GM18520 (cell line): Measurements from ENCODE around the gene CEP89.
"Not testable (repeated sequence)": the region's sequence is repeated elsewhere in the genome, so short reads cannot be mapped to it uniquely, and the experiment has no call there.

Experiments
- ATAC-seq: cut with Tn5 transposase; IDR thresholded peaks from one replicate; pipeline ENCODE4 v1.9.1; 2021; ENCODE audit not compliant: unreplicated experiment

CEP89 gene

DNA sequence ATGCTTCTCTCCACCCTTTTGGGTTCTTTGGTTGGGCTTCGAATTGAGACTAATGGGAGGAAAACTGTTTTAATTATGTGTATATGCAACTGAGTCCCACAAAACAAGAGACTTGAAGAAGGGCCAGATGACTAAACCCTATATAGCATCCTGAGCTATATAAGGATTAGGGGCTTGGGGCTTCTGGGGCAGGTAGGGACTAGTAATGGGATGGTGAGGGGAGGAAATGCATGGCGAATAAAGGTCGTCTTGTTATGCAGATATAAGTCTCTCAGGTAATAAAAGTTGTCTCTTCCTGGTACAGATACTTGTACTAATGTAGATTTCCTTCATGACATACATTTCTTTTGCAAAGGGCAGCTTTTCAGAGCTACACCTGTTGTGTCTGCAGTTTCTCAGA, 99.4 kb downstream of the CEP89 start:
- ATAC-seq: no peak

DNA sequence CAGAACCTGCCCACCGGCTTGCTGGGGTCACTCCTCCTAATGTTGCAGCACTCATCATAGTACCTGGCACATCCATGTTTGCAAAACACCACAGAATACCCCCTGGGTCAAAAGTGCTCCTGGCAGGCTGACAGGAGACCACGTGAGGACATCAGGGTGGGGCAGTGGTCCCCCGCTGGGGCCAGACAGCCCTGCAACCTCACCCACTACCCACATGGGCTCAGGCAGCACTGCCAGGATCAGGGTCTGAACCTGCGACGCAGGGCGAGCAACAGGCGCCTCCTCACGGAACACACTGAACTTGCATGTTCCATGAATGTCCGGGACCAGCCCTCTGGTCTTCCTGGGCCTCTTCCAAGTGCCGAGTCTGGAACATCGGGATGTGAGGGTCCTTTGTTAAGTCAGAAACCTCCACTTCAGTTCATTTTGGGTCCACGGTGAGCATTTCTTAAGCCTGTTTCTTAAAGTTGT, 100.7 kb downstream of the CEP89 start:
- no peak for ATAC-seq

DNA sequence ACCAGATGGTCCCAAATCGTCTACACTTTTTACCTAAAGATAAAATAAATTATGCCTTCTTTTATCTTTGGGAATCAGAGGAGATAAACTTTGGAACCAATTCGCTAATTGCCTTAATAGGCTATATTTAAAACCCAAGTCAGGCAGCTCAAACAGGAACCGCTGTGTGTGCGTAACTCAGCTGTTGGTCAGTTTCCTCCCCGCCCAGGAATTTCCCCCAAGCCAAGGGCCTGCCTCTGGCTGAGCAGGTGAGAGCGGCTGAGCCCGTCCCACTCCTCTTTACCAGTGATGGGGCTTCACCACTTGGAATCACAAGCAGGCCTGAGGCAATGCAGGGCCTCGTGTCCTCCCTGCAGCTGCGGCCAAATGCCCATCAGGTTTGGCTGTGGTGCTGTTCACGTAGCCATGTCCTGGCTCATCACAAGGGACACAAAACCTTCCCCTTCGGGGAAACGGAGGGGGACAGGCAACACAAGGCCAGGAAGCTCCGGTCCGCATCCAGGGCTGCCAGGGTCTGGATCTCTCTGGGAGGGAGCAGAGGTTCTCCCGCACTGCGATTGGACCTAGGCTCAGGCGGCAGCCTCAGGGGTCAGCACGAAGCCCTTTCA, 101.7 kb downstream of the CEP89 start:
- no peak for ATAC-seq

DNA sequence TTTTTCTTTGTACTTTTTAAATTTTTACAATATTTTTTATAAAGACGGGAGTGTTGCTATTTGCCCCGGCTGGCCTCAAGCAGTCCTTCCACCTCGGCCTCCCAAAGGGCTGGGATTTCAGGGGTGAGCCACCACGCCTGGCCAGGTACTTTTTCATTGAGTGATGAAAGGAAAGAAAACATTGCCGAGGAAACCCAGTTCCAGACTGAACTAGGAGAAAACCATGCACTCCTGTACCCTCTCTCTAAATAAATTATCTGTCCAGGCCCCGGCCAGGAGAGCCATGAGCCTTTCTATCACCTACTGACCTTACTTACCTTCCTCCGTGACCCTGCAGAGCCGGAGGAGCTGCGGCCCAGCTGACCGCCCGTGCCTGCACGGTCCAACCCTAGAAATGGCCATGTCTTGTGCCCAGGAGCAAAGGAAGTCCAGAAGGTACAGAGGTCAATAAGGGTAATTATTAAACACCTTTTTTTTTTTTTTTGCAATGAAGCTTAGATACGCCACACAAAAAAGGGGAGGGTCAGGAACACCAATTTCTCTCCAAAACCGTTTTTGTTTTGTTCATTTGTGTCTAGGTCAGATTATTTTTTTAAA, 102.3 kb downstream of the CEP89 start, which contains the start of gene SLC7A9:
TSS of gene SLC7A9 (minus strand) at position 399 of the 597 bp plus-strand sequence. CDS start 1,233 bp downstream, outside the sequence.
- no peak for ATAC-seq

DNA sequence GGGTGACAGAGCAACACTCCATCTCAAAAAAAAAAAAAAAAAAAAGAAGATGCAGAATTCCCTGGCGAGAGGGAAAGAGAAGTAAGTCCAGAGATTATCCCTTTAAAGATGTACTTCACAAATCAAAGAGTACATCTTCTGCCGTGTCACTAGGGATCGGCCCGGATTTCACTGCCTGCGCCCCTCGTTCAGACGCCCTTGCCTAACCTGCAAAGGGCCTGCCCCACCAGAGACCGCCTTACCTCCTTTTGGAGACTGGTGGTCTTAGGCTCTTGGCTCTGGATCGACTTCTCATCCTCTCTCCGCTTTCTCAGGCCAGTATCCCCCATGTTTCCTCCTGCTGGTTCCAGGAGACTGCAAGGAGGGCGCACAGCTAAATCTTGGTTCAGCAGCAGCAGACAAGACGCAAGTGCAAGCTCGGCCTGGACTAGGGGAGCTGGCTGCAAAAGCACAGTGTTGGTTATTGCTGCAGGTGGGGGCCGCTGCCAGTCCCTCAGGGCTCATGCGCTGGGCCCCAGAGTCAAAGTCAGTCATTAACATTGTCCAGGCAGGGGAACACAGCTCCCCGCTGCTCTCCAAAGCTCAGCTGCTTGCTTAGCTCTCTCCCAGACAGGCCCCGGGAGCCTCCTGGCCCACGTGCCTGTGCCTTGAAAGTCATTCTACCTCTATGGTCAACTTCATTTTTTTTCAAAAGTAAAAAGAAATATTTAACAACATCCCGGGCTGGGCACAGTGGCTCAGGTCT, 103.4 kb downstream of the CEP89 start:
- no peak for ATAC-seq

DNA sequence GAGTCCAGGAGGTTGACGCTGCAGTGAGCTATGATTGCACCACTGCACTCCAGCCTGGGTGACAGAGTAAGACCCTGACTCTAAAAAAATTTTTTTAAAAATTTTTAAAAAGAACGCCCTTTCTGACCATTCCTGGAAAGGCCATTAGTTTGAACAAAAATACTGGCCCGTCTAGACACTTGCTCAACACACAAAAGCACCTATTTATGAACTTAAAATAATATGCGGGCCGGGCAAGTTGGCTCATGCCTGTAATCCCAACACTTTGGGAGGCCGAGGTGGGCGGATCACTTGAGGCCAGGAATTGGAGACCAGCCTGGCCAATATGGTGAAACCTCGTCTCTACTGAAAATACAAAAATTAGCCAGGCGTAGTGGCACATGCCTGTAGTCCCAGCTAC, 104.3 kb downstream of the CEP89 start:
- not testable (repeated sequence) for ATAC-seq

DNA sequence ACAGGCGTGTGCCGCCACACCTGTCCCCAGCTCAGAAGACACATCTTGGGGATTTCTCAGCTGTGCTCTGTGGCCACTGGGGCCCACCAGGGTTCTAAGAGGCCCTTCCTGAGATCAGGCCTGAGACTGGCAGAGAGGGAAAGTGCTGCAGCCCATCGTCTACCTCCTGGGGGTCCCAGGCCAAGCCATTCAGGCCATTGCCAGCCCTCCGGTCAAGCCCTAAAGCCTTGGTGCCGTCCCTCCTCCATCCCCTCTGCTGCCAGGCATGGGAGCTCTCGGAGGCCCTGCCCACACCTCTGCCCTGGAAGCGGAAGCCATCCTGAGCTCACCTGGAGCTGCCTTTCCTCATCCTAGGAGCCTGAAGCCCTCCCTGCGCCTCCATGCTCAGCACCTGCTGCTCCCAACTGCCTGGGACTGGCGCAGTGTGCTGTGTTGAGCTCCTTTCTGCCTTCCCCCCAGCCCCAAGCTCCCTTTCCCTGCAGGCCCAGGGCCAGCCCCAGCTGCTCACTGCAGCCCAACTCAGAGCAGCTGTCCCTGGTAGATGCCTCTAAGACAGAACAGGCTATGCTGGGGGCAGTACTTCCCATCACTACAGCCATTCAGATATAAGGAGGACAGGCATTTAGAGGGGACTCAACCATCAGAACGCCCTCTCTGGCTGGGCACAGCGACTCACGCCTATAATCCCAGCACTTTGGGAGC, 105.0 kb downstream of the CEP89 start:
- ATAC-seq: no peak

DNA sequence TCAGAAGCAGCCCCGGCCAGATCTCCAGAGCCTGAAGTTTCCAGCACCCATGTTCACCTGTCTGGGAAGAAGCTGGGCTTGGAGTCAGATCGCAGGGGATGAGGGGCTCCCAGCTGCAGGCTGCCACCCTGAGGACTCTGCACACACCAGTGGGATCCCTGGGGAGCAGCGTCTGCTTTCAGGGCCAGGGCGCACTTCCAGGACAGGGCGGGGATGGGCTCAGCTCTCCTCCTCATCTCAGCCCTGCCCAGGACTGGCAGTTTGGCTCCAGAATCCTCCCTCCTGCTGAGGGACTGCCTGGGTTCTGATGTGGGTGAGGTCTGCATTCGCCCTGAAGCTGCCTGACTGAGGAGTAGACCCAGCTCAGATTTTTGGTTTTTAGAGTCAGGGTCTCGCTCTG, 105.7 kb downstream of the CEP89 start:
- no peak for ATAC-seq

DNA sequence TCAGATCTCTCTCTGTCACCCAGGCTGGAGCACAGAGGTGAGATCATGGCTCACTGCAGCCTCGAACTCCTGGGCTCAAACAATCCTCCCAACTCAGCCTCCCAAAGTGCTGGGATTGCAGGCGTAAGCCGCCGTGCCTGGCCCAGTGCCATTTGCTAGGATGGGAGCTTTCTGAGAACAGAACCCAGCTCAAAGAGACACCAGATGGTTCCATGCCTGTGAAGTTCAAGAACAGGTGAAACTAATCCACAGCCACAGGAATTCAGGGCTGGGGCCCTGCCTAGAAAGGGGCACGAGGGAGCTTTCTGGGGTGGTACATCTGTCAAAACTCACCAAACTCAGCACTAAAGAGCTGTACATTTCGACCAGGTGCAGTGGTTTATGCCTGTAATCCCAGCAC, 106.4 kb downstream of the CEP89 start:
- ATAC-seq: no peak

DNA sequence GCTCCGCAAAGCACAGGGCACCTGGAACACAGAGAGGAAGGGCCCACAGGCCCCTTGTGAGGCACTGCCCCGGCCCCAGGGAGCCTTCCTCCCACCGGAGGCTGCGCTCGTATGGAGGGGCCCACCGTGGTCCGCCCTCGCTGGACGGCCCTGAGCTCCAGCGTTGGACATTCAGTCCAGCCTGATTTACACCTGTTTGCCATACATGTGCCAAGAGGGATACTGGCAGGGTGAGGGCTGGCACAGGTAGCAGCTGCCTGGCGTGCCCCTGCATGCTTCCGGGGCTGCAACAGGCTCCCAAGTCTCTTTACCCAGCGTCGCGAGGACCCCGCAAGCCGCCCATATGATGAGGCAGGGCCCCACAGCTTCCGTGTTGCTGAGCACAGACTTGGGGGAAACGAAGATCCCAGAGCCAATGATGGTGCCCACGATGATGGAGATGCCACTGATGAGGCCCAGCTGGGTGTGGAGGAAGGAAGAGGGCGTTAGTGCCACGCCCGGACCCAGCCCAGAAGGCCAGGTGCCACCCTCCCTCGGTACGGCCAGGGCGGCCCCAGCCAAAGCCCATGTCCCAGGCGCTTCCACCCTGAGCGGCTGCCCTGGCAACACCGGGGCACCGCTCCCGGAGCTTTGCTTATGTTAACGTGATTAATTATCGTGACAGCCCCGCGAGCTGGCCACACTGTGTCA, 107.3 kb downstream of the CEP89 start:
- no peak for ATAC-seq

DNA sequence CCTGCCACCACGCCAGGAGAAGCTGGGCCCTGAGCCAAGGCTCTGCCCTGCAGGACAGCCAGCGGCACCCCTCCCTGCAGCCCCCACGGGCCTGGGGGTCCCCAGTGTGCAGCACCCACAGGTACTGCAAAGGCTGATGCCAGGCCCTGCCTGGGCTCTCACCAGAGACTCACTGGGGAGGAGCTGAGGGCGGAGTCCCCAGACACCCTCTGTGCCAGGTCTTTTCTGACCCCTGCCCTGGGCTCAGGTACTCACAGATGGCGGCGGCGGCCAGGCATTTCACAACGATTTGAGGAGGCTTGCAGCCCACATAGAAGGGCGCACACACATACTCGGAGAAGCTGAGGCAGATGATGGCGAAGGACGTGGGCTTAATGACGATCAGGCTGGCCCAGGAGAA, 107.9 kb downstream of the CEP89 start:
- ATAC-seq: no peak

DNA sequence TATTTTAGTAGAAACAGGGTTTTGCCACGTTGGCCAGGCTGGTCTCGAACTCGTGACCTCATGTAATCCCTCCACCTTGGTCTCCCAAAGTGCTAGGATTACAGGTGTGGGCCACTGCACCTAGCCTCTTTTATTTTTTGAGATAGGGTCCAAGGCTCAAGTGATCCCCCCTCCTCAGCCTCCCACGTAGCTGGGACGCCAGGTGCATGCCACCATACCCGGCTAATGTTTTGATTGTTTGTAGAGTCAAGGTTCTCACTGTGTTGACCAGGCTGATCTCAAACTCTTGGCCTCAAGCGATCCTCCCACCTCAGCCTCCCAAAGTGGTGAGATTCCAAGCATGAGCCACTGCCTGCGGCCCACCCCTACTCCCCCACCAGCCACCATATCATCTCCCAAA, 108.5 kb downstream of the CEP89 start:
- ATAC-seq: no peak

DNA sequence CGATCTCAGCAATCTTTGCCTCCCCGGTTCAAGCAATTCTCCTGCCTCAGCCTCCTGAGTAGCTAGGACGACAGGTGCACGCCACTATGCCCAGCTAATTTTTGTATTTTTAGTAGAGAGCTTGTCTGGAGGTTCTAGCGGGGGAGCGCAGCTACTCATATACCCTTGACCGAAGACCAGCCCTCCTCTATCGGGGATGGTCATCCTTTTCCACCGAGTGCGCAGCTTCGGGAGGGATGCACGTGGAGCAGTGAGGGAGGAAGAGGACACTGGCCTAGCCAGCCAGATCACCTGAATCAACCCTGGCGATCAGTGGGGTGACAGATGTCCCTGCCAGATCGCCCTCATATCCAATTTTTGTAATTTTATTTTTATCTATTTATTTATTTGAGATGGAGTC, 109.0 kb downstream of the CEP89 start:
- no peak for ATAC-seq

DNA sequence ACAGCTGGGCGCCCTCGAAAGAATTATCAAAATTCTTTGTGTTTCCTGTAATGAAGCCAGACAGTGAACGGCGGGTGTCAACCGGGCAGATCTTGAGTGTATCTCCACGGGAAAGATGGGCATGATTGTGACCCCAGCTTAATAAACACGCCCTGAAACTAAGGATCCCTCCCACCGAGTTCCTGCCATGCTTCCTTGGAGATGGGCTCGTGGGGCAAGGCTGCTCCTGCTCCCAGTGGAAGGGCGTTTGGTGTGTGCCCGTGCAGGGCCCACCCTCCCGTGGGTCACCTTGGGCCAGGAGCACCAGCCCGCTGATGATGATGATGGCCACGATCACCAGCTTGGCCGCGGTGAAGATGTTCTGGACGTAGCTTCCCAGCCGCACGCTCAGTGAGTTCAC, 109.6 kb downstream of the CEP89 start:
- ATAC-seq: no peak

DNA sequence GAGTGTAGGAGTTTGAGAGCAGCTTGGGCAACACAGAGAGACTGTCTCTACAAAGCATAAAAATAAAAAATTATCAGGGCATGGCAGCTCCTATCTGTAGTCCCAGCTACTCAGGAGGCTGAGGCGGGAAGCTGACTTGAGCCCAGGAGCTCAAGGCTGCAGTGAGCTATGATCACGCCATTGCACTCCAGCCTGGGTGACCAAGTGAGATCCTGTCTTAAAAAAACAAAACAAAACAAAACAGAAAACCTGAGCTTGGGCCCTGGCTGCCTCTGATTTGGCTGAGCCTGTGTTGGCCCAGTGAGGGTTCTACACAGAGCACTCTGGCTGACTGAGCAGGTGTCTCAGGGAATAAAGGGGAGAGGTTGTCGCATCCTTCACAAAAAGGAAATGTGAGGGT, 110.2 kb downstream of the CEP89 start:
- no peak for ATAC-seq

DNA sequence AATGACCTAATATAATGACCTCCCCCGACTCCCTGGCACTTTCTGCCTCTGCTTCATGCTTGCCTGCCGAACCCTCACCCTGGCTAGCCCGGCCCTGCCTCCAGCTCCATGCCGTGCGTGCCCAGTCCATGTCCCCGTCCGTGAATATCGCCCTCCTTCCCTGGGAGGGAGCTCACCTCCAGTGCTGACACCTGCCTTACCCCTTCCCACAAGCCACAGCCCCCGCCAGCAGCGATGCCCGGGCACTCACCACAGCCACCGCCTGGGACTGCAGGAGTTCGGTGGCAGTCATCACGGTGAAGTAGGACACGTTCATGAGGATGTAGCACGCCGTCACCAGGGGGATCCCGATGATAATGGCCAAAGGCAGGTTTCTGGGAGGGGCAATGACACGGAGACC, 112.2 kb downstream of the CEP89 start:
- no peak for ATAC-seq

DNA sequence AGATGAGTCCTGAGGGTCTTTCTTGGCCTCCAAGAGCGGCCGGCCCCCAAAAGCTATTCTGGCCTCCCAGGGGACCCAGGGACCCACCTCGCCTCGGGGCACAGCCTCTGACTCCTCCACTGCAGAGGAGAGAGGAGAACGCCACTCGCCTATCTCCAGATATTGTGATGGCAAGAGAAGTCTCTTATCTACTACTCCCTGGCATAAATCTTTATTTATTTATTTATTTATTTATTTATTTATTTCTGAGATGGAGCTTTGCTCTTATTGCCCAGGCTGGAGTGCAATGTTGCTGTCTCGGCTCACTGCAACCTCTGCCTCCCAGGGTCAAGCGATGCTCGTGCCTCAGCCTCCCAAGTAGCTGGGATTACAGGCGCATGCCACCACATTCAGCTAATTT, 113.2 kb downstream of the CEP89 start:
- no peak for ATAC-seq

DNA sequence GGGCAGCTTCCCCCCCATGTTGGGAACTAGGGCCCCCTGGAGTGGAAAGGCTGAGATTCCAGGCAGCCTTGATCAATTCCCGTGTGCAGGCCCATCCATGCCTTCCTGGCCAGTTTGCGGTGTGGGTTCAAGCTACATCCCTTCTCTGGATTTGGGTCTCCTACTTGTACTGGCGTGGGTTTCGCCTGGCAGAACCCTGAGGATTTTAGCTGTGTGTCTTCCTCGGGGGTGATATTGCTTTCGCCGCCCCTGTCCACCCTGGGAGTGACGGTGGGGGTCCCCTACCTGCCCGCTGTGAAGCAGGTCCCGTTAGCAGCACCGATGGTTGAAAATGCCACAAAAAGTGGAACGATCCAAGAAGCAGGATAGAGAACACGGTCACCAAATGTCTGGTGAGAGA, 113.6 kb downstream of the CEP89 start:
- no peak for ATAC-seq

DNA sequence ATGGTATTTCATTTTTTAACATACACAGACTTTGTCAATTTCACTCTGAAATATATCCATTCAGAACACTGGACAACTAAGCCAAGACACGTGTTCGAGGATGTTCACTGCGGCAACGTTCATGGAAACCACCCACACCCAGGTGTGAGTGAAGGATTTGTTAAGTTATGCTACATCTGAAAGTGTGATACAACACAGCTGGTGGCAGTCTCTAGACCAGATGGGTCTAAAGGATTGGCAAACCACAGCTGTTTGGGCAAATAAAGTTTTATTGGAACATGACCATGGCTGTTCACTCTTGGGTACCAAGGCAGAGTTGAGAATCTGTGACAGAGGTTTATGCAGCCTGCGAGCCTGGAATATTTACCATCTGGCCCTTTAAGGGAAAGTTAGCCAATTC, 114.2 kb downstream of the CEP89 start:
- ATAC-seq: no peak

DNA sequence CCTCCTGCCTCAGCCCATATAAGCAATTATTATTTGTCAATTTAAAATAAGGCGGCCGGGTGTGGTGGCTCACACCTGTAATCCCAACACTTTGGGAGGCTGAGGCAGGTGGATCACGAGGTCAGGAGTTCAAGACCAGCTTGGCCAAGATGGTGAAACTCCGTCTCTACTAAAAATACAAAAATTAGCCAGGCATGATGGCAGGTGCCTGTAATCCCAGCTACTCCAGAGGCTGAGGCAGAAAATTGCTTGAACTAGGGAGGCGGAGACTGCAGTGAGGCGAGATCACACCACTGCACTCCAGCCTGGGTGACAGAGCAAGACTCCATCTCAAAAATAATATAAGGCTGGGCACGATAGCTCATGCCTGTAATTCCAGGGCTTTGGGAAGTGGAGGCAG, 114.9 kb downstream of the CEP89 start:
- not testable (repeated sequence) for ATAC-seq

DNA sequence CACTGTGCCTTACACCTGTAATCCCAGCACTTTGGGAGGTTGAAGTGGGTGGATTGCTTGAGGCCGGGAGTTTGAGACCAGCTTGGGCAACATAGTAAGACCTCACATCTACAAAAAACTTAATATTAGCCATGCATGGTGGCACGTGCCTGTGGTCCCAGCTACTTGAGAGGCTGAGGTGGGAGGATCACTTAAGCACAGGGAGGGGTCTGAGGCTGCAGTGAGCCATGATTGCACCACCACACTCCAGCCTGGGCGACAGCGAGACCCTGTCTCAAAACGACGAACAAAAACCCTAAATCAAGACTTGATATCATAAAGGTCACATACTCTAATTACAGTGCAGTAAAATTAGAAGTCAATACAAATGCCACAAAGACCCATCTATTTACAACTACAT, 119.5 kb downstream of the CEP89 start:
- no peak for ATAC-seq
